ENCODE results near the gene ELFN2.
"Not testable (repeated sequence)": the region's sequence is repeated elsewhere in the genome, so short reads cannot be mapped to it uniquely, and the experiment has no call there.

DNA sequence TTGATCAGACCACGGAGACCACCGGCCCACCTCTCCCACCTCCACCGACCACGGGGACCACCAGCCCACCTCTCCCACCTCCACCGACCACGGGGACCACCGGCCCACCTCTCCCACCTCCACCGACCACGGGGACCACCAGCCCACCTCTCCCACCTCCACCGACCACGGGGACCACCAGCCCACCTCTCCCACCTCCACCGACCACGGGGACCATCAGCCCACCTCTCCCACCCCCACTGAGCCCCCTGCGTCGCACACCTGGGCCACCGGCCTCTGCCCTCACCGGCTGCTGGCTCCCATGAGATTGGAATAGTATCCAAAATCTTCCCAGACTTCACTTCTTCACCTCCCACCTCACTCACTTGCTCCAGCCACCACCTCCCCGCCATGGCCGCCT is 27.8 kb downstream of the ELFN2 start:
- TF ChIP-seq CTCF, POLR2A, POLR2AphosphoS5 (IDR thresholded peaks at IDR 0.05): not testable (repeated sequence)

All from breast epithelium (tissue), 3 donors.